Measurements from ENCODE around the gene TRIM52. TPM values are rescaled to one million over a fixed set of nuclear protein-coding genes. Genes with fewer than 3 reads are reported as not detected.

TRIM52 gene
- total and polyA plus RNA-seq, 9 of the 15 experiments (the other 6 are each of a cell fraction or from before 2014, with no cell fraction given) = 3.3 to 21.9 (median 13.5) TPM

DNA sequence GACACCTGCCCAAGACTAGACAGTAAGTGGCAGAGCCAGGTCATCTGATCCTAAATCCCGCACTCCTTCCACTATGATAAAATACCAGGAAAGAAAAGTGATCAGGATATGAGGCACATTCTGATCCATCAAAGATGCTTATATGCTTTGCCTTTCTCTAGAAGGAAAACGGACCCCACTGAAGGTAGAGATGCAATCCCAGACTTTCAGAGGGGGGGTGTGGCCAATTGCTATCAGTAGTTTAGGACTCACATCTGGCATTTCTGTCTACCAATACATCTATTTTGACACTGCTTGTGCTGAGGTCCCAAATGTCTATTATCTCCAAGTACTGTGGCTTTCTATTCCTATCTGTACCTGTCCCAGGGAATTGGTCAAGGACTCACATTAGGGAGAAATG is 1.7 kb downstream of the TRIM52 start:
- no peaks in the 10 kb centered on the region for H3K9me1 ChIP-seq (ENCODE audit: control insufficient read depth, insufficient read depth, low read length)
- H3K9me3 ChIP-seq (replicated peaks; ENCODE audit: control insufficient read depth, insufficient read depth, low read depth, low read length) = no peaks in the 10 kb centered on the region
- BruUV-seq (replicated peaks) = no TSS peak
- DNase-seq (ENCODE audit: extremely low read depth in 1 of 4, low spot score in 3 of 4) (peak in 1 of 4 experiments; percentile 69), ATAC-seq (no peak), FAIRE-seq (peak; percentile 58)
- CTCF ChIA-PET (ENCODE audit: low intra/inter-chr PET ratio) = no interaction called here
- H4K20me1 ChIP-seq (replicated peaks; ENCODE audit: control insufficient read depth, insufficient read depth, low read length) = peaks cover 33% of the 10 kb centered on the region
- peak overlapping the region; percentile 99; the same call in 1 of the 3 replicates for H3K27ac ChIP-seq (ENCODE audit: extremely low read depth, low read depth, low read length)
- in situ Hi-C loops (cut with MboI) (no loop called here), intact Hi-C loops (cut with micrococcal nuclease) (no loop called here)
- peaks cover 47% of the 10 kb centered on the region for H3K36me3 ChIP-seq (ENCODE audit: control insufficient read depth, insufficient read depth, low read length)
- peak overlapping the region; percentile 98 to 99; a peak in 3 of 4 replicates for H3K9ac ChIP-seq (ENCODE audit: insufficient read depth in 1 of 2, low read depth in 2 of 2, low read length in 2 of 2)
- H3K4me1 ChIP-seq (replicated peaks in 1 of 2; ENCODE audit: control insufficient read depth in 2 of 2, insufficient read depth in 2 of 2, low read length in 2 of 2) = peaks cover 23 to 25% of the 10 kb centered on the region in 2 experiments; a peak in 4 of 5 replicates
- H3K4me3 ChIP-seq = peak overlapping the region; percentile 98
- H3K27me3 ChIP-seq (ENCODE audit: control insufficient read depth in 2 of 2, insufficient read depth in 2 of 2, low read length in 2 of 2) = no peaks in the 10 kb centered on the region
- WGBS (ENCODE audit: insufficient coverage, low coverage, missing lambda C conversion rate) = 0% methylated on average over 2 of the region's 2 CpGs
- peaks cover 84% of the 10 kb centered on the region for H3K79me2 ChIP-seq (ENCODE audit: control insufficient read depth, insufficient read depth, low read length)
- H2AFZ ChIP-seq (ENCODE audit: low read depth, low read length) = no peak overlapping the region
- H3K4me2 ChIP-seq (ENCODE audit: insufficient read depth, low read length) = peak overlapping the region; percentile 99
- POLR2A ChIA-PET = interaction anchor here (0.8 to 13.0 kb wide), 3 partner anchors 14 to 22 kb away, joined by 5 to 185 read pairs (median 5); partner anchors contain the start of gene RACK1
- TF ChIP-seq XRCC4 (IDR thresholded peaks at IDR 0.05; ENCODE audit: extremely low read depth, insufficient read depth, insufficient read length) = no peak
- no peak for TF ChIP-seq ZNF174 (CRISPR knock-in tag; IDR thresholded peaks at IDR 0.05)
- no peak for TF ChIP-seq MAFG (tag; conservative IDR thresholded peaks at IDR 0.05)
- TF ChIP-seq ZNF407 (IDR thresholded peaks at IDR 0.05; ENCODE audit: low read depth) = no peak
- no peak for TF ChIP-seq PPARD (CRISPR knock-in tag; IDR thresholded peaks at IDR 0.05)
- TF ChIP-seq, protein P1, sequence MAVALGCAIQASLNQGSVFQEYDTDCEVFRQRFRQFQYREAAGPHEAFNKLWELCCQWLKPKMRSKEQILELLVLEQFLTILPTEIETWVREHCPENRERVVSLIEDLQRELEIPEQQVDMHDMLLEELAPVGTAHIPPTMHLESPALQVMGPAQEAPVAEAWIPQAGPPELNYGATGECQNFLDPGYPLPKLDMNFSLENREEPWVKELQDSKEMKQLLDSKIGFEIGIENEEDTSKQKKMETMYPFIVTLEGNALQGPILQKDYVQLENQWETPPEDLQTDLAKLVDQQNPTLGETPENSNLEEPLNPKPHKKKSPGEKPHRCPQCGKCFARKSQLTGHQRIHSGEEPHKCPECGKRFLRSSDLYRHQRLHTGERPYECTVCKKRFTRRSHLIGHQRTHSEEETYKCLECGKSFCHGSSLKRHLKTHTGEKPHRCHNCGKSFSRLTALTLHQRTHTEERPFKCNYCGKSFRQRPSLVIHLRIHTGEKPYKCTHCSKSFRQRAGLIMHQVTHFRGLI (CRISPR knock-in tag; IDR thresholded peaks at IDR 0.05) = no peak
- no peak for TF ChIP-seq ESRRA (IDR thresholded peaks at IDR 0.05; ENCODE audit: borderline replicate concordance, low read depth)
- no peak for TF ChIP-seq NCOA6 (IDR thresholded peaks at IDR 0.05)
- no peak for TF ChIP-seq MXI1 (IDR thresholded peaks at IDR 0.05; ENCODE audit: low read depth, low read length)
- no peak for TF ChIP-seq SMAD2 (IDR thresholded peaks at IDR 0.05; ENCODE audit: low read depth, low read length)
- TF ChIP-seq ZNF324 (CRISPR knock-in tag; IDR thresholded peaks at IDR 0.05) = no peak
- no peak for TF ChIP-seq ILK (tag; IDR thresholded peaks at IDR 0.05; ENCODE audit: borderline replicate concordance, low read depth)
- TF ChIP-seq PML (IDR thresholded peaks at IDR 0.05; ENCODE audit: low read length) = 0 out of 2 replicates have a peak, but pooled peaks have one; percentile 14
